ENCODE data around the gene DDX3X. TPM values are rescaled to one million over a fixed set of nuclear protein-coding genes. Genes with fewer than 3 reads are reported as not detected.

DDX3X gene
- total and polyA plus RNA-seq, 2 donors (not counting 1 experiment from before 2014, with no cell fraction given), result 97.6 to 216 TPM

DNA sequence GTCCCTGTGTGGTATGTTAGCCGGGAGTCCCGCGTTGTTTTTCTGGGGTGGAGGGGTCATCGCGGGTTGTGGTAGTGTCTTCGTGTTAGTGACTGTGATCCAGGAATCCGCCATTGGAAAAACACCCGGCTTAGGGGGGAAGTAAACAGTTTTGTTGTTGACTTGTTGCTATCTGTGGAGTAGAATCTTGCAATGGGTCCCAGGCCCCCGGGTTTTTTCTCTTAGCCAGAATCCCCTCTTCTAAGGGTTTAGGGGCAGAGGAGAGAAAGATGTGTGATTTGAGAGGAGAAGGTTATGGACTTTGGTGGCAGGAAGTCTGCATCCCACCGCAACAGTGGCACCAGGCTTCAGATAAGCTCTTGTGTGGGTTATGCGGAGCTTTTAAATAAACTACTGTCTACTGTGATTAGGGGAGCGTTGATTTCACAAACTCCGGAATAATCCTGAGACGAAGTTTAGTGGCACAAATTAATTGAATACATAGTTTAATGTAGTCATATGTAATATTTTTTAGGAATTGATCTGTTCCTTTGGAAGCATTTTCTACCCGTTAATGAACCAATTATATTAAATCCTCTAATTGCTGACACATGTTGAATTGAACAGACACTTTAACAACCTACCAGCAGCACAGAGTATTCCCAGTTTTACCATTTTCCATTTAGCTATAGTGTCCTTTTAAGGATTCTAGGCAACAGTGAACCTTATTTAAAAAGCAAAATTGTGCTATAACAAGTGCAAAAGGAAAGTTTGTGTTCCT lies 1.4 kb downstream of the DDX3X start:
- peak overlapping the region; percentile 100 for H3K27ac ChIP-seq (ENCODE audit: insufficient read depth, low read length)

DNA sequence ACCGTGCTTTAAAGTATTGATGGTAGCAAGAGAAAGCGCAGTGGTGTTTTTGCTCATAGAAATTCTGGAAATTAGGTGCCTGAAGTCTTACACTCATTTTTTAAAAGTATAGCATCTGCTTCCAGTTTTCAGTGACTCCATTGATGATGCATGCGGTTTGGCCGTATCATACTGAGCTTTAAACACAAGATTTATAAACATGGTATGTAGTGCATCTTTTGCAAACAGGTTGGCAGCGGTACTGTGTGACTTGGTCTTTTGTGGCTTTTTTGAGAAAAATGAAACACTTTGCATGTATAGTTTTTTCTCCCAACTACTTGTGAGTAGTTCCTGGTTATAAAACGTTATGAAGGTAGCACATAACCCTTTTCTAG lies 2.0 kb downstream of the DDX3X start:
- peak overlapping the region; percentile 89 to 98 (median 96) for H3K4me3 ChIP-seq (replicated peaks in 1 of 4; ENCODE audit: control extremely low read depth in 1 of 4, insufficient read depth in 1 of 4, low read depth in 3 of 4, low read length in 4 of 4)
- H3K36me3 ChIP-seq (ENCODE audit: control insufficient read depth, insufficient read depth, low read length), result peaks cover 2% of the 10 kb centered on the region
- TF ChIP-seq, protein P1, sequence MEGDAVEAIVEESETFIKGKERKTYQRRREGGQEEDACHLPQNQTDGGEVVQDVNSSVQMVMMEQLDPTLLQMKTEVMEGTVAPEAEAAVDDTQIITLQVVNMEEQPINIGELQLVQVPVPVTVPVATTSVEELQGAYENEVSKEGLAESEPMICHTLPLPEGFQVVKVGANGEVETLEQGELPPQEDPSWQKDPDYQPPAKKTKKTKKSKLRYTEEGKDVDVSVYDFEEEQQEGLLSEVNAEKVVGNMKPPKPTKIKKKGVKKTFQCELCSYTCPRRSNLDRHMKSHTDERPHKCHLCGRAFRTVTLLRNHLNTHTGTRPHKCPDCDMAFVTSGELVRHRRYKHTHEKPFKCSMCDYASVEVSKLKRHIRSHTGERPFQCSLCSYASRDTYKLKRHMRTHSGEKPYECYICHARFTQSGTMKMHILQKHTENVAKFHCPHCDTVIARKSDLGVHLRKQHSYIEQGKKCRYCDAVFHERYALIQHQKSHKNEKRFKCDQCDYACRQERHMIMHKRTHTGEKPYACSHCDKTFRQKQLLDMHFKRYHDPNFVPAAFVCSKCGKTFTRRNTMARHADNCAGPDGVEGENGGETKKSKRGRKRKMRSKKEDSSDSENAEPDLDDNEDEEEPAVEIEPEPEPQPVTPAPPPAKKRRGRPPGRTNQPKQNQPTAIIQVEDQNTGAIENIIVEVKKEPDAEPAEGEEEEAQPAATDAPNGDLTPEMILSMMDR (conservative IDR thresholded peaks at IDR 0.05 in 1 of 2, IDR thresholded peaks at IDR 0.05 in 1 of 2; ENCODE audit: low read depth in 1 of 2, low read length in 2 of 2), result no peak
- no peak for TF ChIP-seq EZH2 (IDR thresholded peaks at IDR 0.05; ENCODE audit: low read length, missing control alignments)
- no peaks in the 10 kb centered on the region for H3K9me3 ChIP-seq (ENCODE audit: control insufficient read depth, insufficient read depth, low read depth, low read length)
- H3K79me2 ChIP-seq (ENCODE audit: control insufficient read depth, insufficient read depth, low read length), result peaks cover 68% of the 10 kb centered on the region
- no peaks in the 10 kb centered on the region for H3K27me3 ChIP-seq (ENCODE audit: control insufficient read depth, insufficient read depth, low read length)
- H3K27ac ChIP-seq (ENCODE audit: insufficient read depth, low read length), result peak overlapping the region; percentile 100
- no peak overlapping the region for H2AFZ ChIP-seq (ENCODE audit: low read length)
- H4K20me1 ChIP-seq (ENCODE audit: control insufficient read depth, extremely low read depth, insufficient read depth, low read length), result peaks cover 22% of the 10 kb centered on the region
- peak; percentile 50 to 68 for DNase-seq (ENCODE audit: low read depth in 2 of 2)
- H3K9ac ChIP-seq (ENCODE audit: insufficient read depth, low read length), result no peak overlapping the region
- H3K4me1 ChIP-seq (ENCODE audit: control insufficient read depth, extremely low read depth, insufficient read depth, low read length), result no peaks in the 10 kb centered on the region
- peak overlapping the region; percentile 90 for H3K4me2 ChIP-seq (ENCODE audit: extremely low read depth, insufficient read depth, low read length)

More for the DNA sequence above, 1.4 kb downstream of the DDX3X start:
- H3K4me3 ChIP-seq (replicated peaks in 1 of 4; ENCODE audit: control extremely low read depth in 1 of 4, insufficient read depth in 1 of 4, low read depth in 3 of 4, low read length in 4 of 4), result peak overlapping the region; percentile 89 to 98 (median 96)
- H3K9ac ChIP-seq (ENCODE audit: insufficient read depth, low read length), result peak overlapping the region; percentile 99
- H3K9me3 ChIP-seq (ENCODE audit: control insufficient read depth, insufficient read depth, low read depth, low read length), result no peaks in the 10 kb centered on the region
- H3K36me3 ChIP-seq (ENCODE audit: control insufficient read depth, insufficient read depth, low read length), result no peaks in the 10 kb centered on the region
- H3K4me2 ChIP-seq (ENCODE audit: extremely low read depth, insufficient read depth, low read length), result peak overlapping the region; percentile 90
- peaks cover 22% of the 10 kb centered on the region for H4K20me1 ChIP-seq (ENCODE audit: control insufficient read depth, extremely low read depth, insufficient read depth, low read length)
- H2AFZ ChIP-seq (ENCODE audit: low read length), result no peak overlapping the region
- H3K4me1 ChIP-seq (ENCODE audit: control insufficient read depth, extremely low read depth, insufficient read depth, low read length), result no peaks in the 10 kb centered on the region
- TF ChIP-seq, protein P1 (conservative IDR thresholded peaks at IDR 0.05 in 1 of 2, IDR thresholded peaks at IDR 0.05 in 1 of 2; ENCODE audit: low read depth in 1 of 2, low read length in 2 of 2), result no peak
- no peak for TF ChIP-seq EZH2 (IDR thresholded peaks at IDR 0.05; ENCODE audit: low read length, missing control alignments)
- H3K27me3 ChIP-seq (ENCODE audit: control insufficient read depth, insufficient read depth, low read length), result no peaks in the 10 kb centered on the region
- H3K79me2 ChIP-seq (ENCODE audit: control insufficient read depth, insufficient read depth, low read length), result peaks cover 62% of the 10 kb centered on the region
- DNase-seq (ENCODE audit: low read depth in 2 of 2), result no peak

DNA sequence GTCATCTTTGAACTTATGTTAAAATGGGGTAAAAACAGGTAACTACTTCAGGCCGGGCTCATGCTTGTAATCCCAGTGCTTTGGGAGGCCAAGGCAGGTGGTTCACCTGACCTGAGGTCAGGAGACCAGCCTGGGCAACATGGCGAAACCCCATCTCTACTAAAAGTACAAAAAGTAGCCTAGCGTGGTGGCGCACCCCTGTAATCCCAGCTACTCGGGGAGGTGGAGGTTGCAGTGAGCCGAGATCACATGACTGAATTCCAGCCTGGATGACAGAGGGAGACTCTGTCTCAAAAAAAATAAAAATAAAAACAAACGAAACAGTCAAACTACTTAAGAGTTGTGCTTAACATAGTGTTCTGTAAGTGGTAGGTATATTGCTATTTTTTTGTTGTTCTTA lies 2.5 kb downstream of the DDX3X start:
- peak overlapping the region; percentile 100 for H3K27ac ChIP-seq (ENCODE audit: insufficient read depth, low read length)

More for the DNA sequence above, 2.5 kb downstream of the DDX3X start:
- Histone ChIP-seq H3K27me3 (ENCODE audit: control insufficient read depth, insufficient read depth, low read length) (no peaks in the 10 kb centered on the region), H3K4me2 (ENCODE audit: extremely low read depth, insufficient read depth, low read length) (peak overlapping the region; percentile 90), H3K9me3 (ENCODE audit: control insufficient read depth, insufficient read depth, low read depth, low read length) (no peaks in the 10 kb centered on the region), H4K20me1 (ENCODE audit: control insufficient read depth, extremely low read depth, insufficient read depth, low read length) (peaks cover 22% of the 10 kb centered on the region), H2AFZ (ENCODE audit: low read length) (no peak overlapping the region), H3K4me1 (ENCODE audit: control insufficient read depth, extremely low read depth, insufficient read depth, low read length) (no peaks in the 10 kb centered on the region), H3K4me3 (replicated peaks in 1 of 4; ENCODE audit: control extremely low read depth in 1 of 4, insufficient read depth in 1 of 4, low read depth in 3 of 4, low read length in 4 of 4) (peak overlapping the region; percentile 89 to 98 (median 96)), H3K79me2 (ENCODE audit: control insufficient read depth, insufficient read depth, low read length) (peaks cover 73% of the 10 kb centered on the region), H3K36me3 (ENCODE audit: control insufficient read depth, insufficient read depth, low read length) (peaks cover 2% of the 10 kb centered on the region), H3K9ac (ENCODE audit: insufficient read depth, low read length) (peak overlapping the region; percentile 16)
- DNase-seq (ENCODE audit: low read depth in 2 of 2), result no peak
- no peak for TF ChIP-seq EZH2 (IDR thresholded peaks at IDR 0.05; ENCODE audit: low read length, missing control alignments)
- TF ChIP-seq, protein P1 (conservative IDR thresholded peaks at IDR 0.05 in 1 of 2, IDR thresholded peaks at IDR 0.05 in 1 of 2; ENCODE audit: low read depth in 1 of 2, low read length in 2 of 2), result no peak

Measured in fibroblast of lung (primary cell).